HG03439 (cell line): ENCODE data around the gene FAM53B.

Experiments used
- ATAC-seq: cut with Tn5 transposase; IDR thresholded peaks from one replicate; pipeline ENCODE4 v1.9.1; 2021; ENCODE audit warnings: mild to moderate bottlenecking, moderate library complexity; ENCODE audit not compliant: unreplicated experiment

Gene FAM53B

DNA sequence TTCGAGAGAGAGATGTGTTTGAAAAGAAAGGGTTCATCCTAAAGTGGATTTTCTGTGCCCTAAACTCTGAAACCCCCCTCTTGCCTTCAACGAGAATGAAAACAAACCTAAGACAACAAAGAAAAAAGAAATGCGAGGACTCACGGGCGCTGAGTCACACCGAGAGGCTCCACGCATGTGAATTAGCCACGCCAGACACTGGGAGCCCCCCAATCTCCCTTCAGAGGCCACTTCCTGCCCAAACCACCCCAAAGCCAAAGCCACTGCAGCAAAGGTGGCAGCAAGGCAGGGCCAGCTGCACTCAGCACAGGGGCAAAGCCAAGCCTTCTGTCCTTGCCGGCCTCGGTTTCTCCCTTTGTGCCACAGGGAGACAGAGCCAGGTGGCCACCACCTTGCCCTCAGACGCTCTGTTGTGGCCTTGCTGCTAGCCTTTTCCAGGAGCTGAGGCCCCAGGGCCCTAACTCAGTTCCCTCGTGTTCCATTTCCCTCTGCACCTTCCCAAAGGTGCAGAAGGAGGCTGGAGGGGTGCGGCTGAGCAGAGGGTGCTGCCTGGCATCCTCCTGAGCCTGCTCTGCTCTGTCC is 93.3 kb downstream of the FAM53B start:
- ATAC-seq: no peak

DNA sequence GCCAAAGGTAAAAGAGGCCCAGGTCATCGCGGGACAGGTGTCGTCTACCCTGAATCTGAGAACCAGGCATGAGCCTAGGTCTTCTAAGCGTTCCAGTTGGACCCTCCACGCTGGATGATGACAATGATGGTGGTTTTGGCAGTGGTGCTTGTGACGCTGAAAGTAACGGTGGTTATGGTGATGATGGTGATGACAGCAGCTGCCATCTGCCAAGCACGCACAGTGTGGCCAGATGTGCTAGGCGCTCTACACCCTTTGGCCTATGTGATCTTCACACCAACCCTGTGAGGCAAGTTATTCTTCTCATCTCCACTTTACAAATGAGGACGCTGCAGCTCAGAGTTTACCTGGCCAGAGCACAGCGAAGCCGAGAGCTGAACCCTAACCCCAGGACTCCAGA is 93.9 kb downstream of the FAM53B start:
- ATAC-seq: no peak

DNA sequence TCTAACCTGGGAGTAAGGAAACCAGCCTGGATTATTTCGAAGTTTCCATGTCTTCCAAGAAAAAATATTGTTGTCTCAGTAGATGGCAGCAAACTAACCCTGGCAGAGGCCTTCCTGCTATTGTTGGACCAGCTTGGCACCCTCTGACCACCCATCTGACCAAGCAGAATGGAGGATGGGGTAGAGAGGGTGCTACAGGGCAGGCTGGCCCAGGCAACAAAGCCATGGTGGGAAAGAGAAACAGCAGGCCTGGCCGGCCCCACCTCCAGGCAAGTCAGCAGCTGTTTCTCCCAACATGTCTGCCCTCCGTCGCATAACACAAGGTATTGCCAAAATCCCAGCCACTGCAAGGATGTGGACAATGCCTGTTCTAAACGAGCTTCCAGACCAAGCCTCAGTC is 95.0 kb downstream of the FAM53B start:
- no peak for ATAC-seq

DNA sequence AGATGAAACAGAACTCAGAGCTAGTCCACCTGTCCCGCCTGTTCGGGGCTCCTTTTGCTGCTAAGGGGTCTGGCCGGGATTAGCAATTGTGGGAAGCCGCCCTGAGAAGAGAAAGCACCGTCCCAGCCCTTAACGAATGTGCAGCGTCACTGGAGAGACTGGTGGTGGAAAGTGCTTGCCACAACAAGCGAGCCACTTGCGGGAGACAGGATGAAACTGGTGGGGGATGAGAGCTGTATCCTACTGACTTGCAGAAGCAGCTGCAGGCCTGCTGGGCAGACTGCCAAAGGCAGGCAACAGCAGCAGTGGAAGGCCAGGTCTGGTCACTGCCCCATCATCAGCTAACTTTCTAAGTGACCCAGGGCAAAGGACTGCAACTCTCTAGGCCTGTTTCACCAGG is 95.4 kb downstream of the FAM53B start:
- no peak for ATAC-seq

DNA sequence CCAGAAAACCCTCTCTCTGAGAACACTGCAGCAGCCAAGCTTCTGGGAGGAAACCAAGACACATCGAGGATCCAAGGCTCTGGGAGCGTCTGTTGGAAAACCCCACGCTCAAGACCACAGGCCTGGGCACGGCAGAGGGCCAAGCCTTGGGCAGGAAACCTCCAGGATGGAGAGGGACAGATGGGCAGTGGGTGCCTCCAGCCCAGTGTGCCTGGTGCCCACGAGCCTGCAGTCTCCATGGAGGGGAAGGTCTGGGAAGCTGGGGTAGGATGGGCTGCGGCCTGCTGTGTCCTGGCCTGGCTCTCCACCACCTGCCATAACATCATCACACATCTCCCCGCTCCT is 96.1 kb downstream of the FAM53B start:
- no peak for ATAC-seq

DNA sequence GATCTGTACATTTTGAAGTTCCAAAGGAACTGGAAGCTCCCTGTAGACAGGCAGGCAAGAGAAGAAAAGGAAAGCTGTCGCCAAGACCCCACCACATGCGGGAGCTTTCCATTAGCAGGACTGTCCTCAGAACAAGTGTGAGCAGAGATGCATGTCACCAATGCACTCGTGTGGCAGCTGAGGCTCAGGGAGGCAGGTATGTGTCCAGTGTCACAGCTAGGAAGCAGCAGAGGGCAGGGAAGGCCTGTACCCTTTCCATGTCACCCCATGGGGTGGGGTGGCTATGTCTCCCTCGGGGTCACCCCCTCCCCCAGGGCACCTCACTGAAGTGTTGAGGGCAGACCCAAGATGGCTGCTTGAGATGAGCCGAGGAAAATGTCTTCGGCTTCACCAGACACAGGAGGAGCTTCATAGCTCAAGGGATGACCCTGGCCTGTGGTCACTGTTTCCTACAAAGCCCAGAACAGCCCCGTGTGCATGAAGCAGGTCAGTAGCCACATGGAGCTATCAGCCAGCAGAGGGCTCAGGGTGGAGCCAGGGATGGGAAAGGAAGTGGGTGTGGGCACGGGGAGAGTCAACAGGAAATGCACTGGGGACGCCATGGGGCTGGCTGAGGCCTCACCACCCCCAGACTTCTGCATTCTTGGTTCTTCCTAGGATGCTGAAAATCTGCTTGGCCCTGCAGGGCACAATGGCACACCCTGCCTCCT is 96.6 kb downstream of the FAM53B start:
- ATAC-seq: no peak

DNA sequence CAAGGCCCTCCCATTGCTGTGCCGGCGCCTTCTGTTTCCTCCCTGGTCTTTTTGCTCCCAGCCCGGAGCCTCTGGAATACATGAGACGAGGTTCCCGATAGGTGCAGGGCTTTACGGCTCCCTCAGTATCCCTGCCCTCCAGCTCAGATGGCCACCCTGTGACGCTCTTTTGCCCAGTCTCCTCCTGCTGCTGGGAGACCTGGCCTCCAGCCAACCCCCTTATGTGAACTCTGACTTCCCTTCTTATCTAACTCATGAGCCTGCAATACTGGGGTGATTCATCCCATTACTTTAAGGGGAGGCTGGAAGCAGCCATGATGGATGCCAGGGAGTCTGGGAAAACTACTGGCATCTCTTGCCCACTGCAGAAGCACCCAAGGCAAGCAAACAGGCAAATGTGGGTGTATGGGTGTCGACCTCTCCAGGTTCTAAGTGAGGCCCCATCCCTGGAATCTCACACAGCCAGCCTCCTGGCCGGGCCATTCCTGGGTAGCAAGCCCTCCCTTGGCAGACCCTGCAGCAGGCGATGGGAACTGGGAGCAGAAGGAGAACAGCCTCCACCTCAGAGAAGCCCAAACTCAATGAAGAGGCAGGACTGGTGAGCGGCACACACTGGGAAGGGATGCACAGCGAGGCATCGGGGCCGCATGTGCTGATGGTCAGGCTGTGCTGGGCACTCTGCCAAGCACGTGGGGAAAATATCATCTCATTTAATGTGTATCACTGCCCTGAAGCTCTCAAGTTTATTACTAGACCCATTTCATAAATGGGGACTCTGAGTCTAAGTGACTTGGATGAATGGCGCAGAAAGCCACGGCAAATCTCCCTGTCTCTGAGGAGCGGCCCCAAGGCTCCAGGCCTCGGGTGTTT is 97.5 kb downstream of the FAM53B start:
- ATAC-seq: no peak

DNA sequence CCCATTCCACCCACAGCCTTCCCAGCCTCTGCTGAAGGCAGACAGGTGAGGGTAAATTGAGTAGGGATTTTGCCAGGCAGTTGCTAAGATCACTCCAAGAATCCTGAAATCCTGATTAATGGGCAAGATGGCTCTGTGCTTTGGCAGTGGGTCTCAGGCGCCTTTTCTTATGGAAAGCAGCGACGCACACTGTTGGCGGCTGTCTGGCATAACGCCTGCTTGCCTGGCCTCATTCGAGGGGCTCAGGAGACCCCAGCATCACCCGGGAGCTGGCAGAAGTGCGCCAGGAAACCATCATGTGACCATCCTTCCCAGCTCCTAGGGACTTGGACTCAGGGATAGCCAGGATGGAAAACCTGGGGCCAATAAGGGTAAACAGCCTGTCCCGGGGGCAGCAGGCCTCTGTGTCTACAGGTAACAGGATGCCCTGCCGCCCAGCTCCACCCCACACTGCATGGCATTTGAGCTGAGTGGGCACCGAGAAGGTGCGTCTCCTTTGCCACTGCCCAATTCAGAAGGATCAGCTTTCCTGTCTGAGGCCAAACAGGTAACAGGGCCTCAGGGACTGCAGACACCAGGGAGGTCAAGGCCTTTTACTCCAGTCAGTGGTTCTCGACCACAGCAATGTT is 98.6 kb downstream of the FAM53B start:
- ATAC-seq: no peak

DNA sequence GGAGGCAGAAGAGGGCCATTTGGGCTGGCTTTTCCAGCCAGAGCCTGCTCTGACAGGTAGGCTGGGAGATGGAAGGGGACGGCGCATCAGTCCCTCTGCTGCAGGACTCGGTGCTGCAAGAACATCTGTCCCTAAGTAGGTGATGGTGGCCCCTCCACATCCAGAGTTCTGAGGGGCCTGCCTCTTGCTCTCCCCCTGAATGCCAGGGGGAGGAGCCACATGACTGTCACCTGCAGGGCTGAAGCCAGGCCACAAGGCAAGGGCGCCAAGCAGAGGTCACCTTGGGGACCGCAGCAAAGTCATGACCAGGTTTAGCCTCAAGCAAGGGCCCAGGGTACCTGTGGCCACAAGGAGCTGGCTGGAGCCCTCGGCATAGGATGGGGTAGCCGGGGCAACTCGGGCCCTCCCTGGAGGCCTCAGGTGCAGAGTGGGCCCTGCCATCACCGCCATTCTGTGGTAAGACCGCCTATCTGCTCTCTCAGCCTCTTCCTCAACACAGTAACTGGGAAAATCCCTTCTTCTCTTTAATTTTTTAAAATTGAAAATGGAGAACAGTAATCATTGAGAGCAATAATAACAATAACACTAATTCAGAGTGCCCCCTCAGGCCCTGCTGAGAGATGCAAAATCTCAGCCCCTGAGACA is 99.3 kb downstream of the FAM53B start:
- no peak for ATAC-seq

DNA sequence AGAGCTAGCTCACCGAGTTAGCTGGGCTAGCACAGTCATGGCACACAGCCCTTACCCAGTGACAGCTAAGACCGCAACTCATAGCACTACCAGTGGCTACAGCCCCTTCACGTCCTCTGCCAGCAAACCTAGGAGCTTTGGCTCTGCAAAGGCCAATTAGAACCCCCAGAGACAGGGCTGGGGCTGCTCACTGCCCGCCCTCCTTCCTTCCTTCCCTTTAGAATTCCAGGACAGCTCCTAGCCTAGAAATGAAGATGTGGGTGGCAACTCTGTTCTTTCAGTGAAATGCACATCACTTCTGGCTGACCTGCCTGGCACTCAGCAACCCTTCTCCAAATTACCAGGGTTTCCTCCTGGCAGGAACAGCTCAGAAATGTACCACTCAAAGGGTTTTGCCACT is 99.9 kb downstream of the FAM53B start:
- ATAC-seq: no peak

DNA sequence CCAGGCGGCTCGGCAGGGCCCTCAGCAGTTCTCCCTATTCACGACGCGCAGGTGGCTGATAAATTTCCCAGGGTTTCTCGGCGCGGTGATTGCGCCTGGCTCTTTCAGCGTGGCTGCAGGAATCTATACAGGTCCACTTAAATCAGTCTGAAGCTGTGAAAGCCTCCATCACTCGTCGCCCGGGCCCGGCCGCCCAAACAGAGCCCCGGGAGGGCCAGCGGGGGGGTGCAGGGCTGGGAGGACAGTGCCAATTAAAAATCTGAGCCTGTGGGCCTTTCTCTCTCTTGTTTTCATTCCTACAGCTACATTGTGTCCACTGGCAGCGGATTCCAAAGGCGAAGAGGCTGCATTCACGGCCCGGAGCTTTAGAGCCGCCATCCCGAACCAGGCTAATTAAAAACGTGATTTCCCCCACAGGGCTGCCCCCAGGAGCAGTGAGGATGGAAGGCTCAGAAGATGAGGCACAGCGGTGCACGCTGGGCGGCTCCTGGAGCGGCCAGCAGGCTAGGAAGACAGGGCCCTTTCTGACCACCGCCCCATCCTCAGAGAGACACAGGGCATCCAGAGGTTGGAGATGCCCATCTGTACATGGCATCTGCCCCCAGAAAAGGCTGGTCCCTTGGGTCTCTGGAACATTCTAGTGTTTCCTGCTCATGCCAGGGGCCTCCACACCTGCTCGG is 100.7 kb downstream of the FAM53B start:
- ATAC-seq: no peak

DNA sequence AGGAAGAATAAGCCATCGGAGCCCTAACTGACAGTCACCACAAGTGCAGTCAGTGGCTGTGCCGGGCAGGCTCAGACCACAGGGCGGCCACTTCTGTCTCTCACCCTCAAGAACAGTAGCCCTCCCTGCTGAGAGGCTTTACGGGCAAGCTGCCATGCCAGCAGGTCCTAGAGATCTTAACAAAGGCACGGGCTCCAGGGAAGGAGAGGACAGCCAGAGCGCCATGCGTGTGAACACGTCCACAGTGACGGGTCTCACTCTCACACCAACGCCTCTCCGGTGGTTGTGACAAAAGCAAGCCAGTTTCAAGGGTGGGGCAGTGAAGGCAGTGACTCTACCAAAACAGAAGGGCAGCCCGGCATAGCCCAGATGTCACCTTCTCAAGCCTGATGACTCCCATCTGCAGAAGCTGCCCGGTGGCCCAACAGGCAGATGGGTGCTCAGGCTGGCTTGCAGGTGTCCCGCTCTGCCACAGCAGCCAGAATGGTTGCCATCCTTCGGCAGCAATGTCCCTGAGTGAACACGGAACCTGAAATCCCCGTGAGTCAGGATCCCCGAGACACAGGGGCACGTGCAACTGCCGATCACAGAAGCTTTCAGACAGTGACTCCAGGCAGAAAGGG is 102.0 kb downstream of the FAM53B start:
- ATAC-seq: no peak

DNA sequence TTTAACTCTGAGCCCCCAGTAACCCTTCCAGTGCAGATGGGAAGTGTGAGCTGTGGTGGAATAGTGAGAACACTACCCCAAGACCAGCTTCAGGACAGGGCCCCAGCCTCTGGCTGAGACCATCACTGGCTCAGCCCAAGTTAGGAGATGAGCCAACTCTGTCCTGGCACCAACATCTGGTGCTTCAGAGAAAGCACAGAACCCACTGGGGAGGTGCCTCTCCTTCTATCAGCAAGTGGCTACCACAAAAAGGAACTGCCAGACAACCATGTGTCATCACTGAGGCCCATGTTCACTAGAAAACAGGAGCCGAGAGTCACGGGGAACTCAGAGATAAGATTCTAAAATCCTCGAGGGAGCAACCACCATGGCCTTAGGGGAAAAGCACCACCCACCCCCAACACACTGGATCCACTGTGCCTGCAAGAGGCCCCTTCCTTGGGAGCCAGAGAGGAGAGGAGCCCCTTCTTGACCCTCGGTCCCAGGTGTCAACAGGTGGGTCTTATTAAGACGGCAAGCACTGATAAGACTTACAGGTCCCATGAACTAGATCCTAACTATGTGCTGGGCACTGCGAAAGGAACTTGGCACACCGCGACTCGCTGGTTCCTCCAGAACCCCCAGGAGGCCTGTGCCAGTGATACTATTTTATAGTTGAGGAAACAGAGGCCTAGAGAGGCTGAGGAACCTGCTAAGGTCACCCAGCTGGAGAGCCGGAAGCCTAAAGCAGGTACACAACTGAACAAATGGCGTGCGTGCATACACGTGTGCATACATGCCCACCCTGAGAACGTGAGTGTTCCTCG is 102.7 kb downstream of the FAM53B start:
- ATAC-seq: no peak

DNA sequence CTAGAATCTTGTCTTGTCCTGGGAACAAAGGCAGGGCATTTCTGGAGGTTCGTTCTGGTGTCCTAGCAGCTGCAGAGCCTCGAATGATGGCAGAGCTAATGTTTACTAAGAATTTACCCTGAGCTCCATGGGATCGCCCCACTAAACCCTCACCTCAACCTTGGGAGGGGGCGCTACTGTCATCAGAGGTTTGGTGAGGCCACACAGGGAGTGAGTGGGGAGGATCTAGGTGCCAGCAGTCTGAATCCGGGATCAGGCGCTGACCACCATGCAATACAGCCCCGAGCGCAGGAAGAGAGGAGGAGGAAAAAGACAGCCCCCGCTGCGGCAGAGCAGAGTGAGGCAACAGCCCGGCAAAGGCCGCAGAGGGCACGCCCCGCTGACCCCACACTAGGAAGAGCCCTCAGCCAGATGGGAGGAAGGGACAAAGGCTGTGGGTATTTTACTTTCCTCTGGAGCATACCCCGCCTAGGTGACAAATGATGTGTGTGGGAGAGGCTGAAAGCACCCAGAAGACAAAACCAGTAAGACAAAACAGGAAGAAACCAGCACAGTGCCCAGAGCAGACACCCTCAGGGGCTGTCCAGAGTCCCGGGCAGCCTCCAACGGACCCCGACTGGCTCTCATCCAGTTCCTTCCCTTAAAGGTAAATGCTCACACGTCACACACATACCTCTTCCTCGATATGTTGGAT is 103.5 kb downstream of the FAM53B start:
- ATAC-seq: no peak

DNA sequence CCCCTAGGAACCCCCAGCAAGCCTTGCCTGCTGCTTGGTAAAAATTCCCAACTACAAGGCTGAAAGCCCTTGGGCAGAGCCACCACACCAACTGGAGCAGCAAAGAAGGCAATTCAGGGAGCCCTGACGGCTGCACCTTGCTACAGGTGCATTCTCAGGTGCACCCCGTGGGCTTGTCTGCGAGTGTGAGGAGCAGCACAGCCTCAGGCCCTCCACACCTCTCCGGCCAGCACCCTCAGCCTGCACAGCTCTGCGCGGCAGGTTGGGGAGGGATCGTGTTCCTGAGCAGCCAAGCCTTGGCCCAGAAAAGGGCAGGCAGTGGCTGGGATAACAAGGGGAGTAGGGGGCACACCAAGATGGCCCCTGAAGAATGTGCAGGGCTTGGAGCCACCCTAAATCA is 104.1 kb downstream of the FAM53B start:
- no peak for ATAC-seq

DNA sequence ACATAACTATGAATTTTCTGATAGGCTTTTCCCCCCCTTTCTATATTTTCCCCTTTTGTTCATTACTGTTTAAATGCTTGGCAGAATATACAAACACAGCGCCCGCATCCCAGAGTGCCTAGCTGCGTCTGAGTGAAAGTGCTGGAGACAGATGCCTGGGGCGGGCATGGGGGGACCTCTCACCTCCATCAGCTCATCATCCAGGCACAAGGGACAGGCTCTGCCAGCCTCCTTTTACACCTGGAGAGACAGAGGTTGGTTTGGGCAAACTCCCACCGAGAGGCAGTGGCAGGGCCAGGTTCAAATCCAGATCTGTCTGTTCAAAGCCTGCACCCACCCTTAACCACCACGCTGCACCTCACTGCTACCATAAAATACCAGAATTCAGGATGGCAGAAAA is 104.5 kb downstream of the FAM53B start:
- ATAC-seq: no peak

DNA sequence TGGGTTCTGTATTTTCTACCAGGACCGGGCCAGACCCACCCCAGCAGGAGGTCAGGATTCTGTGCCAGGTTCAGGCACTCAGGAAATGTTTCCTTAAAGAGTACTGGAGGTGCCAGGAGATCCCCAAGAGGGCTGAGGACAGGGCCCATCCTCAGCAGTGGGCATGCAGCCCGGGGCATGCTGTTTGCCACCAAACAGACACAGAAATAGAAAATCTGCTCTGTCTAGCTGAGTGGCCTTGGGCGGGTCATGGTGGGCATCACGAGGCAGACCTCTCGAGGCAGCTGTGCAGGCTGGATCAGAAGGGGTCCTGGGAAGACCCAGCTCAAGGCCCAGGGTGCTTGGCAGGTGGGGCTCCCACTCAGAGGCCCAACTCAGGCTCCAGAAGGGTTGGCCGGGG is 105.0 kb downstream of the FAM53B start:
- no peak for ATAC-seq

DNA sequence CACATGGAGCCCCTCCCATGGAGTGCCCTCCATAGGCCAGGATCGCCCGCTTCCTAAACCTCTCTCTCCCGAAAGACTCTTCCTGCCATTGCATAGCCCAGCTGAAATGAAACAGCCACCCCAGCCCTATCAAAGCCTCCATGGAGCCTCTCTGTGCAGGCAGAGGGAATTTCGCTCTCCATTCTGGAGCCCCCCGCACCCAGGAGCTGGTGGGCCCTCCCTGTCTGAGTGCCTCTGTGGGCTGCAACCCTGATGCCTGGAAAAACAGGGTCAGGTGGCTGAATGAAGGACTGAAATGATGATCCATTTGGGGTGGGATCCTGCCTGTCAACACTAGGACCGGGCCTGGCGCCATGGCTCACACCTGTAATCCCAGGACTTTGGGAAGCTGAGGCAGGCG is 106.4 kb downstream of the FAM53B start:
- no peak for ATAC-seq
